Hepatocyte (in vitro differentiated cells): ENCODE results near the gene SOX21. TPM values are rescaled to one million over a fixed set of nuclear protein-coding genes. Genes with fewer than 3 reads are reported as not detected.
A peak's percentile ranks its signal among the peaks of the same experiment; 100 is the strongest.

Experiments
- DNase-seq: peaks from one replicate; pipeline ENCODE4 v3.0.0-alpha.2; 2016; ENCODE audit warnings: low spot score
- H2AFZ ChIP-seq: fragments of 200-600 bp; sonication (generic); 2 replicates; pipeline ENCODE4 v1.6.0; 2016; ENCODE audit warnings: antibody characterized with exemption, mild to moderate bottlenecking
- H3K27ac ChIP-seq: fragments of 200-600 bp; sonication (generic); 2 replicates; pipeline ENCODE4 v1.5.1; 2016; ENCODE audit warnings: mild to moderate bottlenecking
- H3K27me3 ChIP-seq: fragments of 200-600 bp; sonication (generic); 2 replicates; pipeline ENCODE4 v1.6.1; 2016
- H3K36me3 ChIP-seq: fragments of 200-600 bp; sonication (generic); replicated peaks from 2 replicates; pipeline ENCODE4 v1.5.1; 2016; ENCODE audit warnings: low read depth; ENCODE audit not compliant: insufficient read depth
- H3K4me1 ChIP-seq: fragments of 200-600 bp; sonication (generic); 2 replicates; pipeline ENCODE4 v1.5.1; 2016; ENCODE audit warnings: mild to moderate bottlenecking, moderate library complexity; ENCODE audit not compliant: insufficient read depth
- H3K4me2 ChIP-seq: fragments of 200-600 bp; sonication (generic); 2 replicates; pipeline ENCODE4 v1.6.0; 2016
- H3K4me3 ChIP-seq: fragments of 200-600 bp; sonication (generic); 2 replicates; pipeline ENCODE4 v1.5.1; 2016; ENCODE audit warnings: mild to moderate bottlenecking
- H3K79me2 ChIP-seq: fragments of 200-600 bp; sonication (generic); 2 replicates; pipeline ENCODE4 v1.6.0; 2017; ENCODE audit warnings: mild to moderate bottlenecking
- H3K9me2 ChIP-seq: fragments of 200-600 bp; sonication (generic); replicated peaks from 2 replicates; pipeline ENCODE4 v1.6.0; 2017; ENCODE audit warnings: mild to moderate bottlenecking; ENCODE audit not compliant: insufficient read depth
- H3K9me3 ChIP-seq: fragments of 200-600 bp; sonication (generic); 2 replicates; pipeline ENCODE4 v1.5.1; 2016; ENCODE audit warnings: low read depth, mild to moderate bottlenecking
- H4K20me1 ChIP-seq: fragments of 200-600 bp; sonication (generic); 2 replicates; pipeline ENCODE4 v1.6.0; 2016; ENCODE audit warnings: mild to moderate bottlenecking; ENCODE audit not compliant: insufficient read depth, poor library complexity, severe bottlenecking
- EZH2 ChIP-seq: fragments of 200-600 bp; sonication (generic); IDR thresholded peaks from 2 replicates; pipeline ENCODE4 v1.6.1; 2016; ENCODE audit warnings: antibody characterized with exemption, mild to moderate bottlenecking, borderline replicate concordance
- EZH2phosphoT487 ChIP-seq: fragments of 200-600 bp; sonication (generic); IDR thresholded peaks from one replicate; pipeline ENCODE4 v1.6.1; 2018; ENCODE audit warnings: antibody characterized with exemption, mild to moderate bottlenecking, low read depth, moderate library complexity; ENCODE audit not compliant: unreplicated experiment, severe bottlenecking
- WGBS: methylation state at CpG from one replicate; pipeline ENCODE4 v1.1.6; 2016; ENCODE audit warnings: low lambda C conversion rate; ENCODE audit errors: missing lambda C conversion rate; 5-methylcytosine and 5-hydroxymethylcytosine counted together
- polyA plus RNA-seq: library from polyadenylated mRNA; unstranded; fragments of >200 nt; fragmentation: Nextera tagmentation; extraction: Ambion mirVana; gene quantifications from 2 replicates; pipeline ENCODE4 v1.2.1, GENCODE V29; 2016
- total RNA-seq: library from RNA; depleted of rRNA; stranded (reverse); fragments of >200 nt; gene quantifications from 2 replicates; pipeline ENCODE4 v1.2.3, GENCODE V29; 2014
- TF ChIP-seq, protein P1 (sequence below): fragments of 200-600 bp; sonication (generic); IDR thresholded peaks from 2 replicates; pipeline ENCODE4 v1.5.1; 2016; ENCODE audit warnings: antibody characterized with exemption, mild to moderate bottlenecking; ENCODE audit not compliant: poor library complexity

SOX21 gene
- total and polyA plus RNA-seq, 2 experiments from 2014 or later = 0.65 to 0.90 TPM

DNA sequence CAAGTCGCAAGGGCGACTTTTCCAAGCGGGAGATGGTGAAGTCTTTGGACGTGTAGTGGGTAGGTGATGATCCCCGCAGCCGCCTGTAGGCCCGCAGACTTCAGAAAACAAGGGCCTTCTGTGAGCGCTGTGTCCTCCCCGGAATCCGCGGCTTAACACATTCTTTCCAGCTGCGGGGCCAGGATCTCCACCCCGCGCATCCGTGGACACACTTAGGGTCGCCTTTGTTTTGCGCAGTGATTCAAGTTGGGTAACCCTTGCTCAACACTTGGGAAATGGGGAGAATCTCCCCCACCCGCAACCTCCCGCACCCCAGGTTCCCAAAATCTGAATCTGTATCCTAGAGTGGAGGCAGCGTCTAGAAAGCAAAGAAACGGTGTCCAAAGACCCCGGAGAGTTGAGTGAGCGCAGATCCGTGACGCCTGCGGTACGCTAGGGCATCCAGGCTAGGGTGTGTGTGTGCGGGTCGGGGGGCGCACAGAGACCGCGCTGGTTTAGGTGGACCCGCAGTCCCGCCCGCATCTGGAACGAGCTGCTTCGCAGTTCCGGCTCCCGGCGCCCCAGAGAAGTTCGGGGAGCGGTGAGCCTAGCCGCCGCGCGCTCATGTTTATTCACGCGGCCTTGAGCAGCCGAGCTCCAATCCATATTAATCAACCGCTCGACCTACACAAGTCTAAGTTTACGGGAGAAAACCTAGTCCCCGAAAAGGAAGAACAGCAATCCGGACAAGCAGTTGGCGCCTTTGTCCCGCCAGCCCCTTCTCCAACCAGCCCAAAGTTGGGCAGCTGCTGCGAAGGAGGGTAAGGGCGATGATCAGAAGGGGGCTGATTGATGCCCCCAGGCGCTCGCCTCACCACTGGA, 9.9 kb downstream of the SOX21 start:
- Histone ChIP-seq H3K4me1 (peaks cover 7% of the 10 kb centered on the region), H3K79me2 (no peaks in the 10 kb centered on the region), H3K36me3 (no peaks in the 10 kb centered on the region), H4K20me1 (no peaks in the 10 kb centered on the region), H3K27ac (no peak overlapping the region), H3K4me2 (no peak overlapping the region), H3K4me3 (no peak overlapping the region), H2AFZ (no peak overlapping the region), H3K9me3 (no peaks in the 10 kb centered on the region), H3K27me3 (peaks cover 97% of the 10 kb centered on the region), H3K9me2 (no peaks in the 10 kb centered on the region)
- no peak for DNase-seq
- no peak for TF ChIP-seq EZH2phosphoT487
- TF ChIP-seq, protein P1, sequence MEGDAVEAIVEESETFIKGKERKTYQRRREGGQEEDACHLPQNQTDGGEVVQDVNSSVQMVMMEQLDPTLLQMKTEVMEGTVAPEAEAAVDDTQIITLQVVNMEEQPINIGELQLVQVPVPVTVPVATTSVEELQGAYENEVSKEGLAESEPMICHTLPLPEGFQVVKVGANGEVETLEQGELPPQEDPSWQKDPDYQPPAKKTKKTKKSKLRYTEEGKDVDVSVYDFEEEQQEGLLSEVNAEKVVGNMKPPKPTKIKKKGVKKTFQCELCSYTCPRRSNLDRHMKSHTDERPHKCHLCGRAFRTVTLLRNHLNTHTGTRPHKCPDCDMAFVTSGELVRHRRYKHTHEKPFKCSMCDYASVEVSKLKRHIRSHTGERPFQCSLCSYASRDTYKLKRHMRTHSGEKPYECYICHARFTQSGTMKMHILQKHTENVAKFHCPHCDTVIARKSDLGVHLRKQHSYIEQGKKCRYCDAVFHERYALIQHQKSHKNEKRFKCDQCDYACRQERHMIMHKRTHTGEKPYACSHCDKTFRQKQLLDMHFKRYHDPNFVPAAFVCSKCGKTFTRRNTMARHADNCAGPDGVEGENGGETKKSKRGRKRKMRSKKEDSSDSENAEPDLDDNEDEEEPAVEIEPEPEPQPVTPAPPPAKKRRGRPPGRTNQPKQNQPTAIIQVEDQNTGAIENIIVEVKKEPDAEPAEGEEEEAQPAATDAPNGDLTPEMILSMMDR = no peak
- TF ChIP-seq EZH2 = peak; percentile 68
- 52% methylated on average over 59 of the region's 60 CpGs for WGBS

DNA sequence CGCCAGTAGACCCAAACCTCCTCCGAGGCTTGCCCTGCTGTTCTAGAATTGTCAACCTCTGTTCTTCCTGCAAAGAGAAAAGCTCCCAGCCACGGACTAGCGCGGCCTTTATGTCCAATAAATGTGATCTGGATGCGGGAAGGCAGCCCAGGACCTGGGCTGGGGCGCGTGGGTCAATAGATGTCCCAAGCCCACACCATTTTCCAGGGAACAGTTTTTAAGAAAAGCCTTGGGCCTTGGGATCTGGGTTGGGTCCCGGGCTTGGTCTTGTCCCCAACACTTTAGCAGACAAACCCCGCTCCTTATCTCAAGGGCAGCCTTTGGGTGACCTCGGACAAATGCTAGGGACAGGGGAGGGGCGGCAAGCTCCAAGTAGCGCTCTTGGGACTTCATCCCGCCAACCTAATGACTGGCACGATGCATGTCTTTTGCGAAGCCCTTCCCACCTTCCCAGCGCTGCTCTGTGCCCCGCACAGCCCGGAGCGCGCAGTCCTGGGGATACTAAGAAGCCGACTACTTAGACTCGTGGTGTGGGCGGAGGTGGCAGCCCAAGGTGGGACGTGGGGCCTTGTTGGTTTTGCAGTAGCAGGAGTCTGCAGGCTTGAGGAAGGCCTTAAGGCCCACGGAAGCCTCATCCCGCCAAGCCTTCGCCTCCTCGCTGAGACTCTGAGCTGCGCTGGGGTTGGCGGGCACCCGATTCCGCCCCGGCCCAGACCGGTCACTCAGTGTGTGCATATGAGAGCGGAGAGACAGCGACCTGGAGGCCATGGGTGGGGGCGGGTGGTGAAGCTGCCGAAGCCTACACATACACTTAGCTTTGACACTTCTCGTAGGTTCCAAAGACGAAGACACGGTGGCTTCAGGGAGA, 10.8 kb downstream of the SOX21 start:
- no peak overlapping the region for H2AFZ ChIP-seq
- H3K9me2 ChIP-seq = no peaks in the 10 kb centered on the region
- WGBS = 72% methylated on average over 42 of the region's 42 CpGs
- DNase-seq = no peak
- H4K20me1 ChIP-seq = no peaks in the 10 kb centered on the region
- H3K4me1 ChIP-seq = no peaks in the 10 kb centered on the region
- H3K4me3 ChIP-seq = no peak overlapping the region
- no peaks in the 10 kb centered on the region for H3K36me3 ChIP-seq
- no peak overlapping the region for H3K27ac ChIP-seq
- TF ChIP-seq, protein P1 = no peak
- TF ChIP-seq EZH2phosphoT487 (no peak), EZH2 (no peak)
- H3K4me2 ChIP-seq = no peak overlapping the region
- H3K27me3 ChIP-seq = peaks cover 97% of the 10 kb centered on the region
- H3K79me2 ChIP-seq = no peaks in the 10 kb centered on the region
- H3K9me3 ChIP-seq = no peaks in the 10 kb centered on the region

DNA sequence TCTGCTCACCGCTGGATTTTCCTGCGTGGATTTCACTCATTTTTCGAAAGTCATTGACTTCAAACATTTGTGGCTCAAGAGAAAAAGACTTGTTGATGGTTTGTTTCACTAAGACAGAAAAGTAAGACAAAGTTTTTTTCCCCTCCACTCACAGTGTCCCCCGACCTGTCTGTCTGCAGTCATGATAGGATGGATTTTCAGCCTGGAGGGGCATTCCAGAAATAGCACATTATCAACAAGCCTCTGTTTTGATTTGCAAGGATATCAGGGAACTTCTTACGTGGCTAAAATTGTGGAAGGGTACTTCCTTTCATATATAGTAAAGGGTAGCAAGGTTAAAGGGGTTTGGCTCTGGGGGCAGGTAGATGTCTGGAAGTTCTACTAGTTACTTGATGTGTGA, 11.8 kb downstream of the SOX21 start:
- Histone ChIP-seq H3K79me2 (no peaks in the 10 kb centered on the region), H2AFZ (no peak overlapping the region), H3K4me1 (no peaks in the 10 kb centered on the region), H3K36me3 (no peaks in the 10 kb centered on the region), H3K9me2 (no peaks in the 10 kb centered on the region), H3K9me3 (no peaks in the 10 kb centered on the region), H3K27me3 (peaks cover 89% of the 10 kb centered on the region), H3K4me3 (no peak overlapping the region), H3K4me2 (no peak overlapping the region), H4K20me1 (no peaks in the 10 kb centered on the region), H3K27ac (no peak overlapping the region)
- 65% methylated on average over 5 of the region's 5 CpGs for WGBS
- TF ChIP-seq, protein P1 = no peak
- no peak for TF ChIP-seq EZH2phosphoT487
- no peak for TF ChIP-seq EZH2
- no peak for DNase-seq
